Suprapubic skin (tissue), 4 donors: Measurements from ENCODE around the gene ARCN1. TPM values are rescaled to one million over a fixed set of nuclear protein-coding genes. Genes with fewer than 3 reads are reported as not detected.
"Not testable (repeated sequence)": the region's sequence is repeated elsewhere in the genome, so short reads cannot be mapped to it uniquely, and the experiment has no call there.

ENCODE experiments used
- DNase-seq, 2 donors: peaks; one replicate each; pipeline ENCODE4 v3.0.0-alpha.2; 2019; ENCODE audit warnings: low spot score in 2 of 2
- H3K27ac ChIP-seq: fragments of 200-600 bp; sonication (generic); one replicate; pipeline ENCODE4 v1.5.1; 2019
- H3K27me3 ChIP-seq: fragments of 200-600 bp; sonication (generic); one replicate; pipeline ENCODE4 v1.5.1; 2019
- H3K36me3 ChIP-seq: fragments of 200-600 bp; sonication (generic); one replicate; pipeline ENCODE4 v1.5.1; 2019
- H3K4me1 ChIP-seq: fragments of 200-600 bp; sonication (generic); one replicate; pipeline ENCODE4 v1.5.1; 2019
- H3K4me3 ChIP-seq: fragments of 200-600 bp; sonication (generic); one replicate; pipeline ENCODE4 v1.5.1; 2019; ENCODE audit warnings: mild to moderate bottlenecking
- H3K9me3 ChIP-seq: fragments of 200-600 bp; sonication (generic); one replicate; pipeline ENCODE4 v1.5.1; 2019
- EP300 ChIP-seq: sonication (generic); formaldehyde crosslinking; IDR thresholded peaks from one replicate; pipeline ENCODE4 v1.6.1; 2017; ENCODE audit warnings: antibody characterized with exemption
- POLR2A ChIP-seq, 2 donors: fragments of 450-650 bp; IDR thresholded peaks; one replicate each; pipeline ENCODE4 v1.6.1; 2017; ENCODE audit warnings: antibody characterized with exemption in 2 of 2, mild to moderate bottlenecking in 2 of 2, moderate library complexity in 2 of 2
- POLR2AphosphoS5 ChIP-seq, 3 donors: sonication (generic); formaldehyde crosslinking; IDR thresholded peaks; one replicate each; pipeline ENCODE4 v1.6.1; 2017; ENCODE audit warnings: antibody characterized with exemption in 3 of 3
- WGBS: methylation state at CpG from one replicate; pipeline ENCODE4 v1.1.5; 2018; 5-methylcytosine and 5-hydroxymethylcytosine counted together
- total RNA-seq, 4 donors: library from RNA; depleted of rRNA; stranded (reverse); fragments of >200 nt; gene quantifications; one replicate each; pipeline ENCODE4 v1.1.0, GENCODE V29; 2016
- TF ChIP-seq, protein P1 (sequence below), 2 donors: fragments of 200-600 bp in 1 of 2; fragments of 450-650 bp in 1 of 2; sonication (generic) in 1 of 2; IDR thresholded peaks; one replicate each; pipeline ENCODE4 v1.5.1; 2016 to 2019; ENCODE audit warnings: antibody characterized with exemption in 2 of 2, mild to moderate bottlenecking in 1 of 2, moderate library complexity in 1 of 2

Gene ARCN1
- total RNA-seq, 4 donors from 2014 or later: 70.3 to 80.7 (median 77.0) TPM

DNA sequence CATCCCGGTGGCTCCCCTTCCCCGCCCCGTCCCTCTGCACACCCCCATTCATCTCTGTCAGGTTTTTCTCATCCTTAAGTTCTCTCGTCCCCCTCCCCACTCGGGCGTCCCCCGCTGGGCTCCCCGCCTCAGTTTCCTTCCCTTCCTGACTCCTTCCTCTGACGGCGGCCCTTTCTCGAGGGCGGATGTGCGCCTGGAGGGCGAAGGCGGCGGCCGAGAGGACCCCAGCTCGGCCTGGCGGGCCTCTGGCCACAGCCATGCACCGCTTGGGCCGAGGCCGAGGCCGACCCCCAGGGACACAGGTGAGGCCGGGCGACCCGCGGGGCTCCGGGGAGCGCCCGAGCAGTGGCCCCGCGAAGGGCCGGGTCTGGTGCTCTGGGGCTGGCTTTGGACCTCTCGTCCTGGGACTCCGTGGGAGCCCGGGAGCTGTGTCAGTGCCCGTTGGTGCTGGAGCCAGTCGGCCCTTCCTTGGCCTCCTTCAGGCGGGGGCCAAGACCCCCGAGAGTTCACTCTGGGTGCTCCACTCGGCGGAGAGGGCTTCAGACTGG lies 38.1 kb downstream of the ARCN1 start:
- Histone ChIP-seq H3K27me3 (peaks cover 5% of the 10 kb centered on the region), H3K4me1 (peaks cover 66% of the 10 kb centered on the region), H3K36me3 (peaks cover 13% of the 10 kb centered on the region), H3K27ac (peak overlapping the region; percentile 70), H3K9me3 (no peaks in the 10 kb centered on the region), H3K4me3 (peak overlapping the region; percentile 69)
- DNase-seq: peak; percentile 73 to 80
- no peak for TF ChIP-seq POLR2A (IDR thresholded peaks at IDR 0.05)
- 24% methylated on average over 35 of the region's 42 CpGs for WGBS

DNA sequence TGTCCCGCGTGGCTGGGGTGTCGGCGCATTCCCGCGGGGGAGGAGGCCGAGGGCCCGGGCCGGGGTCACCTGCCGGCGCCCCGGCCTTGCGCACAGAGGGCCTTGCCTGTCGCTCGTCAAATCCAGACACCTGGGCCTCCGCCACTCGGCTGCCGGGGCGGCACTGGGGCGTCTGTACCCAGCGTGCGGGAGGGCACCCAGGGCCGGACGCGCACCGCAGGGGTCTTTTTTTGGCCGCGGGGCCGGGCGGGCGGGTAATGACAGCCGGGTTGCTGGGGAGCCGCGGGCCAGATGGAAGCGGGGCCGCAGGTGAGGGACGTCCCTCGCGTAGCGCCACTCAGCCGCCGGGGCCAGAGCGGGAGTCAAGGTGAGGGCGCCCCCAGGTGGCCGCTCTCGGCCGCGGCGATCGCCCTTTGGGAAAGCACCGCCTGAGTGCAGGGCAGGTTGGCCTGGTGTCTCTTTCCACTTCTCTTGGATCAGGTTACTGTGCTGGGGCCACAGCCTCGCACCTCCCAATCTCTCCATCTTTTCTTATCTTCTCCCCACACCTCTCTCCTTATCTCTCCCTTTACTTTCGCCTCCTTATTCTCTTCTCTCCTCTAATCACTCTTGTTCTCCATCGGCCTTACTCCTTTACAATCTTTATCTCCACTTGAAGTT lies 38.7 kb downstream of the ARCN1 start:
- H3K27ac ChIP-seq: peak overlapping the region; percentile 70
- no peaks in the 10 kb centered on the region for H3K9me3 ChIP-seq
- H3K36me3 ChIP-seq: peaks cover 19% of the 10 kb centered on the region
- H3K4me3 ChIP-seq: peak overlapping the region; percentile 69
- peaks cover 5% of the 10 kb centered on the region for H3K27me3 ChIP-seq
- peaks cover 60% of the 10 kb centered on the region for H3K4me1 ChIP-seq
- DNase-seq: peak; percentile 82 to 89
- TF ChIP-seq EP300: no peak
- peak in 1 of 3 donors; percentile 11 for TF ChIP-seq POLR2AphosphoS5 (IDR thresholded peaks at IDR 0.05)
- TF ChIP-seq, protein P1, sequence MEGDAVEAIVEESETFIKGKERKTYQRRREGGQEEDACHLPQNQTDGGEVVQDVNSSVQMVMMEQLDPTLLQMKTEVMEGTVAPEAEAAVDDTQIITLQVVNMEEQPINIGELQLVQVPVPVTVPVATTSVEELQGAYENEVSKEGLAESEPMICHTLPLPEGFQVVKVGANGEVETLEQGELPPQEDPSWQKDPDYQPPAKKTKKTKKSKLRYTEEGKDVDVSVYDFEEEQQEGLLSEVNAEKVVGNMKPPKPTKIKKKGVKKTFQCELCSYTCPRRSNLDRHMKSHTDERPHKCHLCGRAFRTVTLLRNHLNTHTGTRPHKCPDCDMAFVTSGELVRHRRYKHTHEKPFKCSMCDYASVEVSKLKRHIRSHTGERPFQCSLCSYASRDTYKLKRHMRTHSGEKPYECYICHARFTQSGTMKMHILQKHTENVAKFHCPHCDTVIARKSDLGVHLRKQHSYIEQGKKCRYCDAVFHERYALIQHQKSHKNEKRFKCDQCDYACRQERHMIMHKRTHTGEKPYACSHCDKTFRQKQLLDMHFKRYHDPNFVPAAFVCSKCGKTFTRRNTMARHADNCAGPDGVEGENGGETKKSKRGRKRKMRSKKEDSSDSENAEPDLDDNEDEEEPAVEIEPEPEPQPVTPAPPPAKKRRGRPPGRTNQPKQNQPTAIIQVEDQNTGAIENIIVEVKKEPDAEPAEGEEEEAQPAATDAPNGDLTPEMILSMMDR (IDR thresholded peaks at IDR 0.05): peak; percentile 53 to 87
- whole genome bisulfite sequencing: 15% methylated on average over 25 of the region's 54 CpGs

DNA sequence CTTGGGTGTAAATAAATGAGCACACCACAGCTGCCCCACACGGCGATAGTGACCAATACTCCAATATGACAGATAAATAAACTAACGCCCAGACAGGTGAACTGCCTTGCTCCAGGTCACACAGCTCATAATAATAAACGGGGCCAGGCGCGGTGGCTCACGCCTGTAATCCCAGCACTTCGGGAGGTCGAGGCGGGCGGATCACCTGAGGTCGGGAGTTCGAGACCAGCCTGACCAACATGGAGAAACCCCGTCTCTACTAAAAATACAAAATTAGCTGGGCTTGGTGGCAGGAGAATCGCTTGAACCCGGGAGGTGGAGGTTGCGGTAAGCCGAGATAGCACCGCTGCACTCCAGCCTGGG lies 39.2 kb downstream of the ARCN1 start:
- Histone ChIP-seq H3K4me1 (peaks cover 55% of the 10 kb centered on the region), H3K36me3 (peaks cover 24% of the 10 kb centered on the region)

DNA sequence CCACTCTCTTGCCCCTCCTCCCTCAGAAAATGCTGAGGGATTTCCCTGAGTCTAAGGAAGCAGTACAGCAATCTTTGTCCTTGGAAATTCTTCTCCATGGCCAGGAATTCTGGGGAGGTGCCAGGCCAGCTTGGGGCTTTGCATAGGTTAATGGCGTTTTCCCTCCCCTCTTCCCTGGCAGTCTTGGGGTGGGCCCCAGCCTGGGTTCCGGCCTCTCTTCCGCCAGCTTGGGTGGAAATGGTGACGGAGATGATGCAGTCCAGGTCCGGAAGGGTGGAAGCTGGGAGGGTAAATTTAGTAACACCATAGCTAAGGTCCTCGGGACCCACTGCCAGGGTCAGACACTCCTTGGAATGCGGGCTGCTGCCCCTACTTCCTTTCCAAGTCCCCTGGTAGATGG lies 40.2 kb downstream of the ARCN1 start:
- TF ChIP-seq POLR2AphosphoS5 (IDR thresholded peaks at IDR 0.05): no peak
- no peak for TF ChIP-seq POLR2A (IDR thresholded peaks at IDR 0.05)
- TF ChIP-seq EP300: no peak
- TF ChIP-seq, protein P1 (IDR thresholded peaks at IDR 0.05): no peak
- Histone ChIP-seq H3K4me1 (peaks cover 53% of the 10 kb centered on the region), H3K27ac (peak overlapping the region; percentile 45), H3K9me3 (no peaks in the 10 kb centered on the region), H3K4me3 (no peak overlapping the region), H3K27me3 (peaks cover 5% of the 10 kb centered on the region), H3K36me3 (peaks cover 25% of the 10 kb centered on the region)
- DNase-seq: peak; percentile 60 to 72
- WGBS: 62% methylated on average over 7 of the region's 7 CpGs

More for the DNA sequence above, 39.2 kb downstream of the ARCN1 start:
- WGBS: 73% methylated on average over 19 of the region's 19 CpGs
- DNase-seq: peak; percentile 37 to 65
- not testable (repeated sequence) for H3K4me3 ChIP-seq, H3K27me3 ChIP-seq, H3K27ac ChIP-seq, H3K9me3 ChIP-seq

DNA sequence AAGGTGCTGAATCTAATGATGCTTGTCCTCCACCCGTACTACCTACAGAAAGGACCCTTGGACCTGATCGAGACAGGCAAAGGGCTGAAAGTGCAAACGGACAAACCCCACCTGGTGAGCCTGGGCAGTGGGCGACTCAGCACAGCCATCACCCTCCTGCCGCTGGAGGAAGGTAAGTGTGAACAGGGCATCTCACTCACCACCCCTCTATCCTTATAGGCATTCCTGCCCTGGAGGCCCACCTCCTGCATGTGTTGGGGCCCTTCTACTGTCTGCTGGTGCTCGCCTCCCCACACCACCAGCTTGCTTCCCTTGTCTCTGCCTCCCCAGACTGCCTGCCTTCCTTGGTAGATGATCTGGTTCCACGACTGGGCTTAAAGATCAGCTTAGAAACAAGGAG lies 42.3 kb downstream of the ARCN1 start:
- Histone ChIP-seq H3K4me3 (no peak overlapping the region), H3K27ac (no peak overlapping the region), H3K9me3 (no peaks in the 10 kb centered on the region), H3K27me3 (peaks cover 5% of the 10 kb centered on the region), H3K4me1 (peaks cover 53% of the 10 kb centered on the region), H3K36me3 (peaks cover 25% of the 10 kb centered on the region)
- 88% methylated on average over 6 of the region's 7 CpGs for WGBS
- peak; percentile 38 to 64 for DNase-seq
- no peak for TF ChIP-seq POLR2AphosphoS5 (IDR thresholded peaks at IDR 0.05)
- no peak for TF ChIP-seq EP300
- no peak for TF ChIP-seq POLR2A (IDR thresholded peaks at IDR 0.05)
- TF ChIP-seq, protein P1 (IDR thresholded peaks at IDR 0.05): no peak

DNA sequence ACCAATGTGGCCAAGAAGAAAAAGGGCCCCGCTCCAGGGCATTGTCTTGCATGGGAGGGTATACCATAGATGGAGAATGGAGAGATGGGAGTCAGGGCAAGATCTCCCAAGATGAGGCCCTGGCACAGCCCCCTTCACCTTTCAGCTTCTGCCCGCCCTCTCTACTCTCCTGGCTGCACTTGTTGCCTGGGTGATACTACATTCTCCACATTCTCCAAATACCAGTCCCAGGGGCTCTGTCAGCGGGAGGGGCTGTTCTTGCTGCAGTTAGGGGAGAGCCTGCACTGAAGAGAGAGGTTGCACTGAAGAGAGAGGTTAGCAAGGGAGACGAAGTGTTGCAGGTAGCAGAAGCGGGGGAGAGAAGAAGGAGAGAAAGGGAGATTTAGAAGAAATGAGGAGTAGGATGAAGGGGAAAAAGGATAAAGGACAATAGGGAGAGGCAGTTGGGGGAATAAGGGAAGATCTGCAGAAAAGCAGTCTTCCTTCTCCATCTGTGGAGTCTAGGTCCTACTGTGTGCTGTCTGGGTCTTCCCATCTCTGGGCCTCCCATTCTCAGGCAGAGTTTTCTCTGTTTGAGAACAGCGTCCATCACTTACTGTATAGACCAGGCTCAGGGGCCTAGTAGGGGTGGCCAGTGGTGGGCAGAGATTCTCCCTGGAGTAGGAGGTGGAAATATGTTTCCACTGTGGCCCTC lies 43.2 kb downstream of the ARCN1 start:
- Histone ChIP-seq H3K36me3 (peaks cover 25% of the 10 kb centered on the region), H3K9me3 (no peaks in the 10 kb centered on the region), H3K4me1 (peaks cover 53% of the 10 kb centered on the region), H3K27me3 (peaks cover 4% of the 10 kb centered on the region), H3K4me3 (no peak overlapping the region), H3K27ac (no peak overlapping the region)
- no peak for TF ChIP-seq EP300
- no peak for TF ChIP-seq POLR2AphosphoS5 (IDR thresholded peaks at IDR 0.05)
- TF ChIP-seq, protein P1 (IDR thresholded peaks at IDR 0.05): no peak
- no peak for TF ChIP-seq POLR2A (IDR thresholded peaks at IDR 0.05)
- 78% methylated on average over 6 of the region's 6 CpGs for WGBS
- DNase-seq: peak; percentile 27 to 56
